NCI-H446 (cell line): ENCODE results near the gene COL27A1.
"Not testable (repeated sequence)": the region's sequence is repeated elsewhere in the genome, so short reads cannot be mapped to it uniquely, and the experiment has no call there.

Experiments used
- DNase-seq, 2 experiments: peaks; one replicate each; lab custom pipeline; 2025; lab: John Stamatoyannopoulos, UW

The COL27A1 gene

GRCh38 chr9:114308361-114308950 is 153.1 kb downstream of the COL27A1 start:
- no peak for DNase-seq

GRCh38 chr9:114309096-114309495 is 153.8 kb downstream of the COL27A1 start:
- no peak for DNase-seq

GRCh38 chr9:114310471-114311450 is 155.4 kb downstream of the COL27A1 start:
- no peak for DNase-seq

GRCh38 chr9:114311571-114312512 is 156.5 kb downstream of the COL27A1 start:
- DNase-seq, result no peak

- no peak for DNase-seq
Observed at GRCh38 chr9:114312513-114312875, 157.2 kb downstream of the COL27A1 start.

GRCh38 chr9:114313186-114313585 is 157.8 kb downstream of the COL27A1 start:
- DNase-seq, result no peak

- DNase-seq, result peak; percentile 38 to 73
Observed at GRCh38 chr9:114314256-114314867, 159.0 kb downstream of the COL27A1 start.

- DNase-seq, result peak; percentile 32 to 80
Observed at GRCh38 chr9:114314881-114315722, 159.8 kb downstream of the COL27A1 start.

GRCh38 chr9:114315723-114316363 is 160.5 kb downstream of the COL27A1 start:
- no peak for DNase-seq

GRCh38 chr9:114316605-114317230 is 161.4 kb downstream of the COL27A1 start:
- peak; percentile 49 to 84 for DNase-seq

GRCh38 chr9:114317665-114318357 is 162.5 kb downstream of the COL27A1 start:
- DNase-seq, result no peak

- no peak for DNase-seq
Observed at GRCh38 chr9:114318416-114318815, 163.1 kb downstream of the COL27A1 start.

- no peak for DNase-seq
Observed at GRCh38 chr9:114319147-114319546, 163.8 kb downstream of the COL27A1 start.

- DNase-seq, result not testable (repeated sequence)
Observed at GRCh38 chr9:114320710-114321109, 165.4 kb downstream of the COL27A1 start.

- DNase-seq, result no peak
Observed at GRCh38 chr9:114321759-114322158, 166.4 kb downstream of the COL27A1 start.

- not testable (repeated sequence) for DNase-seq
Observed at GRCh38 chr9:114322160-114322818, 167.0 kb downstream of the COL27A1 start.

- not testable (repeated sequence) for DNase-seq
Observed at GRCh38 chr9:114322831-114323531, 167.6 kb downstream of the COL27A1 start, which contains the start of gene ORM1. ORM1 (plus strand) TSS chr9:114323098; CDS start chr9:114323134, 36 bp downstream.

- DNase-seq, result not testable (repeated sequence)
Observed at GRCh38 chr9:114323849-114324248, 168.5 kb downstream of the COL27A1 start.
